ENCODE results near the gene DLG2.
A peak's percentile ranks its signal among the peaks of the same experiment; 100 is the strongest.

DNA sequence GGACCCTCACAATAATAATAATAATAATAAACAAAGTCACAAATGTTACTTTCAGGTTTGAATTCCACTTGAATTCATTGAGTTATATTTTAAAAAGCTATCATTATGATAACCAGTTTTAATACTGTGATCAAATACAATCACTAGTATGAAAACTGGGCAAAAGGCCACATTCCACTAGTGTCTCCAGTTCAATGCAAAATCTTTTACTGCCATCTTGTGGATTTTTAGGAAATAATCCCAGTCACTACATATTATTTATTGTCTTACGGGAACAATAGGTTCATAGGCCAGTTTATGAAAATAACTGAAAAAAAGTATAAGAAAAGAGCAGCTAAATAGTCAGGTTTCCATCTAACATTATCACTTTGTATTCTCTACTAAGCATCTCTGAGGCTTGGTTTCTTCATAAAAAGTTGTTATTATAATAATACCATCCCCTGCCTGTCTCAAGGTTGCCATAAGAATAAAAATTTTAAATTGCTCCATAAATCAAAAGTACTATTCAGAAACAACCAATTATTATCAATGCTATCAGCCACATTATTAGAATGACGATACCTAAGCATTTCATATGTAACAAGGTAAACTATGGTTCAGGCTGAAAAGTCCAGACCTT is 1807.1 kb downstream of the DLG2 start:
- TF ChIP-seq, protein P1, sequence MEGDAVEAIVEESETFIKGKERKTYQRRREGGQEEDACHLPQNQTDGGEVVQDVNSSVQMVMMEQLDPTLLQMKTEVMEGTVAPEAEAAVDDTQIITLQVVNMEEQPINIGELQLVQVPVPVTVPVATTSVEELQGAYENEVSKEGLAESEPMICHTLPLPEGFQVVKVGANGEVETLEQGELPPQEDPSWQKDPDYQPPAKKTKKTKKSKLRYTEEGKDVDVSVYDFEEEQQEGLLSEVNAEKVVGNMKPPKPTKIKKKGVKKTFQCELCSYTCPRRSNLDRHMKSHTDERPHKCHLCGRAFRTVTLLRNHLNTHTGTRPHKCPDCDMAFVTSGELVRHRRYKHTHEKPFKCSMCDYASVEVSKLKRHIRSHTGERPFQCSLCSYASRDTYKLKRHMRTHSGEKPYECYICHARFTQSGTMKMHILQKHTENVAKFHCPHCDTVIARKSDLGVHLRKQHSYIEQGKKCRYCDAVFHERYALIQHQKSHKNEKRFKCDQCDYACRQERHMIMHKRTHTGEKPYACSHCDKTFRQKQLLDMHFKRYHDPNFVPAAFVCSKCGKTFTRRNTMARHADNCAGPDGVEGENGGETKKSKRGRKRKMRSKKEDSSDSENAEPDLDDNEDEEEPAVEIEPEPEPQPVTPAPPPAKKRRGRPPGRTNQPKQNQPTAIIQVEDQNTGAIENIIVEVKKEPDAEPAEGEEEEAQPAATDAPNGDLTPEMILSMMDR (IDR thresholded peaks at IDR 0.05), result peak in 3 of 4 experiments; percentile 44 to 56 (median 50)
- no peak for TF ChIP-seq POLR2A (IDR thresholded peaks at IDR 0.05)

Measured in sigmoid colon (tissue), 3 donors.